ENCODE measurements around the gene IQGAP2.

The IQGAP2 gene

DNA sequence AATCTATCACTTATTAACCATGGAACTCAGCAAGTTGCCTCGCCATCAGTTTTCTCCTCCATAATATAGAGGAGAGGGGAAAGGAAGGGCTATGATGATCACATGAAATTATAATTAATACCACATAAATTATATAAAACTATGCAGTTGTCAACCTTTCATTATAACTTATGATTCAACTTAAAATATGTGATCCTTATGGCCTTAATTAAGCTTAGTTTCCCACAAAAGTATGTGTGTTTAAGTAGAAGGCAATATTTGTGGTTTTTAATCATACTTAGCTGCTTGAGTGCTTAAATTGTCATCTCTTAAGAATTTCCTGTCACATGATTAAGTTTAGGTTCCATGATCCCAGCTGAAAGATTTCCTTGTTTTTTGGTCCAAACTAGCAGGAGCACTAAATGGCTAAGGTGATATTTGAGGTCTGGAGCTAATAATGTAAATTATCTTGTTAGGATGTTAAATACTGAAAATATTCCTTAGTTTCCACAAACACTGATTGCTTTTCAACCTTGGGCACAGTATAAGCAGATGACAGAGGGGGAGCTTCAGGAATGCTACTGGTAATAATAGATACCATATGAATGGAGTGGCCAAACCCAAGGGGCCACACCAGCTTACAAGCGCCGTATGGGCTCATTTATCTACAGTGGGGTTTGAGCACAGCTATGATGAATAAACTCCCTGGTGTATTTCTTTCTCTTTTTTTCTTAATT, 286.4 kb downstream of the IQGAP2 start:
- peak; percentile 42 for DNase-seq (ENCODE audit: low spot score)

DNA sequence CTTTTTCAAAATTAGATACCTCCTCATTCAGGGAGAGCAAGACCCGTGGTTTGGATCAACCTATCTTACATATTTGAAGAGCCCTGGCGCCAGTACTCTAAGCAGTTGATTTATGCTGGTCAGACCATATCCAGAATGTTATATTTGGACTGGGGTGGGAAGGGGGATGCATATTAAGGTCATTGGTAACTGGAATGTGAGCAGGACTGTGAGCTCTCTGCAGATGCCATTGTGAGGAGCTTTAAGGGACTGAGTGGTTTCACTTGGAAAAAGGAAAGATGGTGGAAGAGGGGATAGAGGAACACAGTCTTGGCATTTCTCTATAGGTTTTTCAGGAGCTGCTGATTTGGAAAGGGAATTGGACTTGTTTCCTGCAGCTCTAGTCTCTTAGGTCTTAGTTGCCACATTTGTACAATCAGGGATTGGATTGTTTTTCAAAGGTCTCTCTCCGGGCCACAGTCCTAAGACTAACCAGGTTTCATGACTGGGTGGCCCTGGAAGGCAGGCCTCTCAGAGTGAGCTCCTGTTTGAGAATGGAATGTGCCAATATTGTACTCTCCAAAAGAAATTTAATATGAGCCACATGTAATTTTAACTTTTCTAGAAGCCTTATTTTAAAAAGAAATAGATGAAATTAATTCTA, 287.1 kb downstream of the IQGAP2 start:
- no peak for DNase-seq (ENCODE audit: low spot score)

DNA sequence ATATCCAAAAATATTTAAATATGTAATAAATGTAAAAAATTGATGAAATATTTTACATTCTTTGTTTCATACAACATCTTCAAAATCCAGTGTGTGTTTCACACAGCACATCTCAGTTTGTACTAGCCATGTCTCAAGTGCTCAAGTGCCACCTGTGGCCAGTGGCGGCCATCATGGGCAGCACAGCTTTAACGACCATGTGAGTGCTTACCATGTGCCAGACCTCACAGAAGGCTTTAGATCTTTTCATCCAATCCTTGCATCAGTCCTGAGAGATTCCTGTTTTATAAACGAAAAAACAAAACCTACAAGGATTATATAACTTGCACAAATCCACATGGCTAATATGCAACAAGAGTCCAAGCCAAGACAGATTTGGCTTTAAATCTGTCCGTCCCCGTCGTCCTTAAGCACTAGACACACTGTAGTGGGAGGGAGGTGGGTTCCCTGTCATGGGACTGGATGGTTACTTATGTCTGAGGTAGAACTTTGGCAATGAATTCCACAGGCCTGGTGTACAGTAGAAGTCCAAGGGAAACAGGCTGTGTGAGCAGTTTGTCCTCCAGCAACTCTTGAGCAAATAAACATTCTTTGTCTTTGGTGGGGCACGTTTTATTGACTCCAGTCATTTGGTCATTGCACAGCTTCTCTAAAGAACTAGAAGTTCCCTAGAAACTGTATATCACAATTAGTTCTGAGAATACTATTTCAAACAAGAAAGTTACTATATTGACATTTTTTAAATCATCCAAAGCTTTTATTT, 287.8 kb downstream of the IQGAP2 start:
- DNase-seq (ENCODE audit: low spot score): no peak

DNA sequence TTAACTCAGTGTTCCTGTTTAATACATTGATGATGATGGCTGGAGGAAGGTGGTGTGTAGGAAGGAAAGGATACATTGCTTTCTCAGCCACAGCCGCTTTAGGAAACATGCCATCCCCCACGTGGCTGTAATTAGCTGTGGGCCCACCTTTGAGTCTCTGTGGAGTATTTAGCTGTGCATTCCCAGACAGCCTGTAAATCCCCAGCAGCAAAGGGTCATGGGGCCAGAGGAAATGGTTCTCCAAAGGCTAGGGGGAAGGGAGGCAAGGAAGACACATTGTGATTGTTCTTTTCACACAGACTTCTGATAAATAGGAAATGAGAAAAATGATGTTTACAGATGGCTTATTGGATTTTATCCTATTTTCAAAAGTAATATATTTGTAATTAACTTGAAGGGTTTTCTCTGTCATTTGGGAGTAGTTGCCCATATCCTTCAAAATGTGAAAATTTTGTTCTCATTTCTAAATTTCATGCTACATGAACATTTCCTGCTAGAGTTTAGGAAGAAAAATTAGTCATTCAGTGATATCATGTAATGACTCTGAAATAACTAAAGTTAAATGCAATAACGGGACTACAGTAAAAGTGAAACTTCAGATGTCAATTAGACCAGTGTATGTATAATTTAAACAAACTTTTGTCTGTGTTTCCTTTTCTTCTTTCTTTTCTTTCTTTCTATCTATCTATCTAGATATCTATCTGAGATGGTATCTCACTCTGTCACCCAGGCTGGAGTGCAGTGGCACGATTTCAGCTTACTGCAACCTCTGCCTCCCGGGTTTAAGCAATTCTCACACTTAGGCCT, 288.6 kb downstream of the IQGAP2 start:
- no peak for DNase-seq (ENCODE audit: low spot score)

DNA sequence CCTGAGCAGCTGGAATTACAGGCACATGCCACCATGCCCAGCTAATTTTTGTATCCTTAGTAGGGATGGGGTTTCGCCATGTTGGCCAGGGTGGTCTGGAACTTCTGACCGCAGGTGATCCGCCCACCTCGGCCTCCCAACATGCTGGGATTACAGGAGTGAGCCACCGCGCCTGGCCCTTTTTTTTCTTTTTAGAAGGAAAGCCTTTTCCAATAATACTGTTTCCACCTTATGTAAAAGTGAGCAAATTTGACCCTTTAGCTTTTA, 289.1 kb downstream of the IQGAP2 start:
- no peak for DNase-seq (ENCODE audit: low spot score)

DNA sequence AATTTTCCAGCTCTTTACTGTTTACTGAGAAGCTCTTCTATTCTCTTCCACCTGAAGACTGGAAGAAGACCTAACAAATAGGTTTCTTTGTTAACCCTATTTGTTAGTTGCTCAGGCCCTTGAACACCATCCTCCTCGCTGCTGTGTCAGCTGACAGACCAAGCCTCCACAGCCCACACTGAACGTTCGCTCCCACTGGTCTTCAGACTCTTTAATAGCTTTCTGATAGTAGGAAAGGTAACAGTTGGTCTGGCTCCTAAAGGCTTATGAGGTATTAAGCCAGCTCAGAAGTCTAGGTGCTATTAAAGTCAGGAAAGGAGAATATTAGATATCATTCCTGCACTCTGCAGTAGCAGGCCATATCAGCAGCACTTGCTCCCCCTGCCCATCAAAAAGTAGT, 289.6 kb downstream of the IQGAP2 start:
- DNase-seq (ENCODE audit: low spot score): no peak

DNA sequence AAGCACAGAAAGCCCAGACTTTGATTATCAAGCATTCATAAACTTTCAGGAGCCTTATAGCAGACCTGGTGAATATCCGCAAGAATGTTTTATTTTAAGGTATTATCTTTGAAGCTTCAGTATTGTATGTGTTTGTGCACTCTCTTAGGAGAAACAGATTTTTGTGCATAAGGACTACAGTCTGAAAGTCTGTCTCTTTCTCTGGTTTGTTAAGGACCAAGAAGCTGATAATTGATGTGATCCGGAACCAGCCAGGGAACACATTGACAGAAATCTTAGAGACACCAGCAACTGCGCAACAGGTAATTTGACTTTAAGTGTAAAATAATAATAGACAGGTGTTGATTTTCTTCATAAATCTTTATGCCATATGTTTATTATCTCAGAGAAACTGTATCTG, 290.1 kb downstream of the IQGAP2 start:
- no peak for DNase-seq (ENCODE audit: low spot score)

DNA sequence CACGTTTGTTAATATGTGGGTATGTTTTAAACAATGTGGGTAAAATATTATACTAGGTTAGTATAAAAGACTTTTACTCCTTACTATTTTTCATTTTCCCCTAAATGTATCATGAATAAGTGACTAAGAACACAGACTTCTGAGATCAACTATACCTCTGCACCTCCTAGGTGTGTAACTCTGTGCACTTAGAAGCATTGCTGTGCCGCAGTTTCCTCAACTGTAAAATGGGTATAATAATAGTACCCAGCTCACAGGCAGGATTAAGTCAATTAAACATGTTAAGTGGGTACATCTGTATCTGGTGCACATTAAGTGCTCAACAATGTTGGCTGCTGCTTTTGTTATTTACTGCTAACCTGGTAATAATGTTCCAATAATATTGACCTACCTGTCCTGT, 291.2 kb downstream of the IQGAP2 start:
- DNase-seq (ENCODE audit: low spot score): no peak

DNA sequence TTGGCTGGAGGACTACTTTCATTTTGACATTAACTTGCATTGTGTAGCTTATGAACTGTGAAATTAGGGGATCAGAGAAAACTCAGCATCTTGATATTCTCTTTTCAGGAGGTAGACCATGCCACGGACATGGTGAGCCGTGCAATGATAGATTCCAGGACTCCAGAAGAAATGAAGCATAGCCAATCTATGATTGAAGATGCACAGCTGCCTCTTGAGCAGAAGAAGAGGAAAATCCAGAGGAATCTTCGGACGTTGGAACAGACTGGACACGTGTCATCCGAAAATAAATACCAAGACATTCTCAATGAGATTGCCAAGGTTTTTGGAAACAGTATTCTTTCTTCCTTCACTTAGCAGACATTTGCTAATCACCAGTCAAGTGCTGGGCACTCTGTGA, 292.3 kb downstream of the IQGAP2 start:
- DNase-seq (ENCODE audit: low spot score): no peak

DNA sequence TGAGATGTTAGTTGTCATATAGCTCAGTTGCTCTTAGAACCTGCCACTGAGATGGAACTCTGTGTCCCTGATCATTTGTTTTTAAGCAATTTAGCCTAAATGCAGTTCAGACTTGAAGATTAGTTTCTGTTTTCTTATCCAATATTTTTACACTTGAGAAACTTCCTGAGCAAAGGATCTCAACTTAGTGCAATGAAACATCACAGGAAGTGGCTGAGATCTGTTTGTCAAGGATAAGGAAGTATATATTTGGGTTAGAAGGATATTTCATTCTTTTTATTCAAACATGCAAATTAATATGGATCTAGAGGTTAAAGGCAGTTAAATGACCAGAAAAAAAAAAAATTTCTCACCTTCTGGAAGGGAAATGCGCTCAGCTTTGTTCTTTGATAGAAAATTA, 293.2 kb downstream of the IQGAP2 start:
- no peak for DNase-seq (ENCODE audit: low spot score)

DNA sequence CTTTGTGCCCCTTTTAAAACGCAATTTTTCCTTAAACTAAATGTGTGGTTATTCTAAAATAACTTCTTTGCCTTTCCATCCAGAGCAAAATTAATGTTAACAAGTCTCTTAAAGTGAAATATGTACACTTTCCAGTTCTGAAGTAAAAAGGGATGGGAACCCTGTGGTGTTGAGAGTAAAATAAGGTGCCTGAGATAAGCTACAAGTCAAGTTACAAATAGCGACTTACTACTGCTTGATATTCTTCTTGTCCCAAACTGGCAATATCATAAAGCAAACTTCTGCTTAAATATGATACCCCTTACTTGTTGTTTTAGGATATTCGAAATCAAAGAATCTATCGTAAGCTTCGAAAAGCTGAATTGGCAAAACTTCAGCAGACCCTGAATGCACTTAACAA, 294.6 kb downstream of the IQGAP2 start:
- DNase-seq (ENCODE audit: low spot score): no peak

DNA sequence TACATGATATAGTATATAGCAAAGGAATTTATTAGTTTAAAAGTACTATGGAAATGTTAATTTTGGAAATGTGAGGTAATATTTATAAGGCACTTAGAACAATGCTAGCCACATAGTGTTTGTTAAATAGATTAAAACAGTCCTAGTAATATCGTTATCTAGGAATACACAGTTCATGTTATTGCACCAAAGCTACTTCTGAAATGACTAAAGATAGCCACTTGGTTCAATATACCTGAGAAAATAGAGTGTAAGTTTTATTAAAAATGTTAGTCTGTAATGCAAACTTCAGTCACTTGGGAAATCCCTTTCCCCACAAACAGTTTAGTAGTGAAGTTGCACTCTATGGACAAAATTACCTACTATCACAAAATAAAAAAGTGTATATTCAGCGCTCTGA, 297.5 kb downstream of the IQGAP2 start:
- no peak for DNase-seq (ENCODE audit: low spot score)

DNA sequence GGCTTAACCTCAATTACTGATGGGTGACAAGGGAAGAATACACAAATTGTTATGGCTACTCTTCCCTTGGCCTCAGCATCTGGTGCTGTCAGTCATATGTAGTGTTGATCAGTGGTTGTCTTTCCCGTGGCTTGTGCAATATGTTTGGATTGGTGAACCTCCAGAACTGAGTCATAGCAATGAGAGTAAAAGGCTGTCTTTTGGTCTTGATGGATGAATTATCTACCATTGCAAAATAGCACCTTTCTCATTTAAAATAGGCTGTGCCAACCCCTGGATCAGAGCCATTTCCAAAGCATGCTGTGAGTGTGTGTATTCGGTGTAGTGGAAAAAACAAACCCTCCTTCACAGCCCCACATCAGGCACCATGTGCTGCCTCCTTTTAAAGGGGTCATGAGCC, 298.2 kb downstream of the IQGAP2 start:
- DNase-seq (ENCODE audit: low spot score): no peak

DNA sequence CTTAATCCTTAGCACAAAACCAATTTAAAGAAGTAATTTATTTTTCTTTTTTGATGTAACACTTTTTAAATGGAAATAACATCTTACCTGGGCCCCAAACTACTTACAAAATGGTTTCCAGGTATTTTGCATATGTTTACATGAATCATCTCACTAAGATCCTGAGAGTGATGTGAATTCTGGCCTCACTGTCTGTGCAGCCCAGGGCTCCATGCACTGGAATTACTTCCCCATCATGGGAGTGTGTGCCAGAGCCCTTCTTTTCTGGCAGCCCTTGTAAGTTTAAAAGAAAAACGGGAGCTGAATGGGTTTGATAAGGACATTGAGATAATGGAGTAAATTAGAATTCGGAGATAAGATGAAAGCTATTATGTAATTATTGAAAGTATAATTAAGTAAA, 300.6 kb downstream of the IQGAP2 start:
- no peak for DNase-seq (ENCODE audit: low spot score)

DNA sequence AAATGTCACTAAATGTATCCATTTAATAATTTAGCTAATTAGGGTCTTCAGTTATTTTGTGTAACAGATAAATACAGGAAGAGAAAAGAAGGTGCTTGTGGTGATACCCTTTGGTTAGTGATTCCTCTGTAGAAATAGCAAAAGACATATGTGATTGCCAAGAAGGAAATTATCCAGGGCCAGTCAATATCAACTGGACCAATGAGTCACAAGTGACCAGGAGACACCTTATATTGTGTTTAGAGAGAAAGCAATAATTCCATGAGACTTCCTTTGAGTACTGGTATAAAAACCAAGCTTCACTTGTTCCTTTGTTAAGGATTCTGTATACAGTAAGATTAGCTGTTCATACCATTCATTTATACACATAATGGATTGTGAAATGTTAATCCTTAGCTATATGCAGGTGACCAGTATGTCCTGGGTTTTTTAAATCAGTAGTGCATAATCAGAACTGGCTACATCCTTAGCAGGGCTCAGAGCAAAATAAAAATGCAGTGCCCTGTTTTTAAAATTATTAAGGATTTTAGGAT, 301.1 kb downstream of the IQGAP2 start:
- DNase-seq (ENCODE audit: low spot score): no peak

DNA sequence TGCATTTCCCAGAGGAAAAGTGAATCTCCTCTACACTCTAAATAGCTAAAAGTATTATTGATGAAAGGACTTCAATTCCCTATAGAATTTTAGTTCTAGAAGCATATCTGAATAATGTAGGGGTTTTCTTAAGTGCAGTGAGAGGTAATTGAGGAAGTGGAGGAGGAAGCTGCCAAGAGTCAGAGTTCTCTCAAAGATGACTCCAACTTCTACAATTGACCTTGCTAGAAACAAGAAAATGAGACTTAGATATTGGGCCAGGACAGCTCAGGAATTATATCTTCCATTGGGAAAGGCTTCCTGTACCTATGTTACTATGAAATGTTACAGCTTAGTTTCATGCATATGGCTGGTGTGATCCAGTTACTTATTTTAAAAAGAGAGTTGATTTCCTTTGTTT, 302.5 kb downstream of the IQGAP2 start:
- DNase-seq (ENCODE audit: low spot score): no peak

DNA sequence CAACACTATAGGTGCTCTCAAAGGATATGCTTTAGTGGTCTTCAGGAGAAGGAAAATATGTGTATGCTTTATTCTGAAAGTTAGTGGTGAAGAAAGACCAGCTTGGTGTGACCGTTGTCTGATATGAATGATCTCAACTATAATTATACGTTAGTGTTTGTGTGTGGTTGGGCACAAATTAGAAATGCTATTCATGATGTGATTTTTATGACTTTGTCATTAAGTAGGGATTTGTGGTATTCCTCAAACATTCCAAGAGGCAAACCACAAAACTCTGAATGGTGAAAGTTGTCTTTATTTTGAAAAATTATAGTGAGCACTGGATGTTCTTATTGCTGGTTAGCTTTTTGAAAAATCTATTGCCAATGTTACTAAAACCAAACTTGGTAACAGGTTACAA, 306.7 kb downstream of the IQGAP2 start:
- no peak for DNase-seq (ENCODE audit: low spot score)

DNA sequence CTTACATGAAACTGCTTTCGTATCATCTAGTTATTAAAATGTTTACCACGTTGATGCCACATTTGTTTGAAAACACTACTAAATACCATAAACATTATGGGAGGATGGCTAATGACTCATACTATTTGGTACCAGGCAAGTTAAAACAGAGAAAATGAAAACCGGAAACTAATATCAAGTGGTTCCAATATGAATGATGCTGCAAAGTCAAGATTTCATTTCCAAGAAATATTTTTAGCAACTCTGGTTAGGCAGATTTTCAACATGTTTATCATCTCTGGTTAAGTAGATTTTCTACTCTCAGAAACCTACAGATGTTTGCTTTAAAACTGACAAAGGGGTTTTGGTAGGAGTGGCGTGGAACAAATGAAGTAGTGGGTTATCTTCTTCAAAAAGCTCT, 307.9 kb downstream of the IQGAP2 start:
- no peak for DNase-seq (ENCODE audit: low spot score)

DNA sequence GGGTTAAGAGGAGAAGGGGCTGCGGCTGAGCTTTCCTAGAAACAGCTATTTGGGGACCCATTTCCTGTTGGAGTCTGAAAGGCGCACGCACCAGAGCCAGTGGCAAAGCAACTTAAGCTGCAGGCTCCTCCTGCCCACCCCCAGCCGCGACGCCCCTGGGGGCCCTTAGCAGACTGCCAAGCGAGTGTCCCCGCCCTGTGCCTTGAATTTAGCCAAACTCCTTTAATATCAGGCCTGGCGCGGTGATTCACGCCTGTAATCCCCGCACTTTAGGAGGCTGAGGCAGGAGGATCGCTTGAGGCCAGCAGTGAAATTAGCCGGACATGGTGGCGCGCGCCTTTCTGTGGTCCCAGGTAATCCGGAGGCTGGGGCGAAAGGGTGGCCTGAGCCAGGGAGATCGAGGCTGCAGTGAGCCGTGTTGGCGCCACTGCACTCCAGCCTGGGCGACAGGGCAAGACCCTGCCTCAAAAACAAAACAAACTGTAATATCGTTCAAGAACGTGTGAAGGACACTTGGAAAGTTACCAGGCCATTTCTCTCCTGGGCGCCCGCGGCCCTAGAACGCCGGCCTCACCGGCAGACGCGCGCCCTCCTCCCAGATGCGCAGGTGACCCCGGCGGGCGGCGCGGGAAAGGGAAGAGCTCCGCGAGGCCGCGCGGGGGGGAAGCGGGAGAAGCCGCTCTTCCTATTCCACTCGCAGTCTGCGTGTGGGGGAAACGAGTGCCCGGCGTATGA, 311.8 kb downstream of the IQGAP2 start:
- no peak for DNase-seq (ENCODE audit: low spot score)

DNA sequence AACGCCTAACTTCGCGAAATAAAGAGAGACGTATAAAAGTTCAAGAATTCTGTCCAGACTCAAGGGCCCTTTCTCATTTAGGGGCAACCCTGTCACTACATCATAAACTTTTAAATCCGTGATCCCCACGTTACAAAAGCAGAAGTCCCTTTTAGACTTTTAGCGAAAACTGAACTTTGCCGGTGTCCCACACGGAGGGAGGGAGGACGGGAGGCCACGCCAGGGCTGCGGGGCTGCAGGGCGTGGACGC, 312.3 kb downstream of the IQGAP2 start:
- DNase-seq (ENCODE audit: low spot score): no peak

DNA sequence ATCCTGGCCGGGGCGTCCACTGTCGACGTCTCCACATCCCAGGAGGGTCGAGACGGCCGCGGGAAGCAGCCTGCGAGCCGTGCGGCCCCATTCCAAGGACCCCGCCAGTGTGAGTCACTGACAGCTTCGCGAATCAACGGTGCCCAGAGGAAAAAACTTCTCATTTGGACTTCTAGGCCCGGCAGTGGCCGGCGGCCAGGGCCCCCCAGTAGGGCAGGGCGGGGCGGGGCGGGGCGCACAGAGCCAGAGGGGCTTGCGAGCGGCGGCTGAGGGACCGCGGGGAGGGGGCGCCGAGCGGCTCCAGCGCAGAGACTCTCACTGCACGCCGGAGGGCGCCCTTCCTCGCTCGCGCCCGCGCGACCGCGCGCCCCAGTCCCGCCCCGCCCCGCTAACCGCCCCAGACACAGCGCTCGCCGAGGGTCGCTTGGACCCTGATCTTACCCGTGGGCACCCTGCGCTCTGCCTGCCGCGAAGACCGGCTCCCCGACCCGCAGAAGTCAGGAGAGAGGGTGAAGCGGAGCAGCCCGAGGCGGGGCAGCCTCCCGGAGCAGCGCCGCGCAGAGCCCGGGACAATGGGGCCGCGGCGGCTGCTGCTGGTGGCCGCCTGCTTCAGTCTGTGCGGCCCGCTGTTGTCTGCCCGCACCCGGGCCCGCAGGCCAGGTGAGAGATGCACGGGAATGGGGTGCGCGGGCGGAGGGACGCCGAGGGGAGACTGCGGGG, 312.8 kb downstream of the IQGAP2 start, which contains the start of gene F2R:
Gene F2R, plus strand, starts transcription at position 391 of the 720 bp plus-strand sequence. Its CDS starts 182 bp downstream, at position 573.
- DNase-seq (ENCODE audit: low spot score): peak; percentile 61

Measured in LoVo (cell line).